HepG2 (cell line): Measurements from ENCODE around the gene DNPH1. TPM values are rescaled to one million over a fixed set of nuclear protein-coding genes. Genes with fewer than 3 reads are reported as not detected.
A peak's percentile ranks its signal among the peaks of the same experiment; 100 is the strongest.

Source experiments
- ARID2 ChIP-seq: sonication (generic); formaldehyde crosslinking; IDR thresholded peaks from 2 replicates; pipeline ENCODE4 v1.8.1; 2022; ENCODE audit warnings: mild to moderate bottlenecking, missing genetic modification reagents, borderline replicate concordance
- FLYWCH1 ChIP-seq: sonication (generic); formaldehyde crosslinking; IDR thresholded peaks from 2 replicates; pipeline ENCODE4 v1.8.1; 2023; ENCODE audit warnings: mild to moderate bottlenecking, missing genetic modification reagents
- GABPB1 ChIP-seq: IDR thresholded peaks from 2 replicates; pipeline ENCODE4 v1.6.1; 2016; ENCODE audit warnings: mild to moderate bottlenecking, missing genetic modification reagents, moderate library complexity, missing compliant biosample characterization
- HDAC2 ChIP-seq: sonication (generic); formaldehyde crosslinking; IDR thresholded peaks from 2 replicates; pipeline ENCODE4 v1.4.0; 2020; ENCODE audit warnings: missing genetic modification reagents
- HES4 ChIP-seq: sonication (generic); formaldehyde crosslinking; IDR thresholded peaks from 2 replicates; pipeline ENCODE4 v1.9.0; 2021; ENCODE audit warnings: mild to moderate bottlenecking, missing genetic modification reagents, borderline replicate concordance
- HMGXB4 ChIP-seq, 2 experiments: sonication (generic) in 1 of 2; formaldehyde crosslinking in 1 of 2; IDR thresholded peaks; 2 replicates each; pipeline versions ENCODE4 v1.4.0 to v1.6.1; 2018 to 2020; ENCODE audit warnings: missing genetic modification reagents in 2 of 2, borderline replicate concordance in 1 of 2, low read depth in 1 of 2, mild to moderate bottlenecking in 1 of 2, missing biosample characterization in 1 of 2
- MXD3 ChIP-seq: IDR thresholded peaks from 2 replicates; pipeline ENCODE4 v1.6.1; 2016; ENCODE audit warnings: mild to moderate bottlenecking, missing biosample characterization, missing genetic modification reagents
- NFKB2 ChIP-seq: sonication (generic); formaldehyde crosslinking; IDR thresholded peaks from 2 replicates; pipeline ENCODE4 v1.4.0; 2020; ENCODE audit warnings: missing genetic modification reagents, borderline replicate concordance
- PHF5A ChIP-seq: IDR thresholded peaks from one replicate; pipeline ENCODE4 v1.6.1; 2018; ENCODE audit warnings: low read depth, missing genetic modification reagents; ENCODE audit not compliant: unreplicated experiment
- PHF8 ChIP-seq: sonication (generic); formaldehyde crosslinking; IDR thresholded peaks from 2 replicates; pipeline ENCODE4 v1.5.0; 2020; ENCODE audit warnings: missing genetic modification reagents
- RBFOX2 ChIP-seq: fragments of 200-400 bp; formaldehyde crosslinking; IDR thresholded peaks from 2 replicates; pipeline ENCODE4 v1.6.1; 2017; ENCODE audit warnings: low read depth, mild to moderate bottlenecking, low read length
- RFX1 ChIP-seq: fragments of 450-650 bp; IDR thresholded peaks from 2 replicates; pipeline ENCODE4 v1.6.1; 2017
- SALL2 ChIP-seq: sonication (generic); formaldehyde crosslinking; IDR thresholded peaks from 2 replicates; pipeline ENCODE4 v1.8.1; 2023; ENCODE audit warnings: mild to moderate bottlenecking, missing genetic modification reagents, inconsistent platforms
- SNRNP70 ChIP-seq: fragments of 200-400 bp; formaldehyde crosslinking; IDR thresholded peaks from 2 replicates; pipeline ENCODE4 v1.6.1; 2017; ENCODE audit warnings: mild to moderate bottlenecking, low read depth, low read length, moderate library complexity
- SRSF4 ChIP-seq: fragments of 200-400 bp; formaldehyde crosslinking; IDR thresholded peaks from one replicate; pipeline ENCODE4 v1.6.1; 2018; ENCODE audit warnings: mild to moderate bottlenecking, low read depth, low read length, moderate library complexity; ENCODE audit not compliant: poor library complexity, severe bottlenecking
- U2AF1 ChIP-seq: fragments of 200-400 bp; formaldehyde crosslinking; optimal IDR thresholded peaks from 2 replicates; pipeline ENCODE3; 2017; ENCODE audit warnings: mild to moderate bottlenecking, low read depth, low read length
- ZNF24 ChIP-seq: fragments of 450-650 bp; IDR thresholded peaks from 2 replicates; pipeline ENCODE4 v1.6.1; 2017; ENCODE audit warnings: antibody characterized with exemption, mild to moderate bottlenecking
- ZNF260 ChIP-seq: sonication (generic); formaldehyde crosslinking; IDR thresholded peaks from 2 replicates; pipeline ENCODE4 v1.4.0; 2020; ENCODE audit warnings: missing genetic modification reagents, low read depth, mild to moderate bottlenecking, borderline replicate concordance
- ZNF546 ChIP-seq: sonication (generic); formaldehyde crosslinking; conservative IDR thresholded peaks from 2 replicates; pipeline ENCODE4 v1.8.1; 2023; ENCODE audit warnings: mild to moderate bottlenecking, missing genetic modification reagents
- ZNF687 ChIP-seq: sonication (generic); formaldehyde crosslinking; IDR thresholded peaks from 2 replicates; pipeline ENCODE4 v1.5.1; 2020; ENCODE audit warnings: mild to moderate bottlenecking, missing genetic modification reagents, moderate library complexity
- polyA plus RNA-seq, 8 experiments: library from polyadenylated mRNA; depleted of rRNA in 3 of 8; stranded (reverse) in 7 of 8; unstranded in 1 of 8; fragments of >200 nt; fragmentation: Illumina TruSeq in 4 of 8; extraction: Trizol in 4 of 8; gene quantifications; 2 replicates each; pipeline versions ENCODE4 v1.2.1 to v1.2.3, GENCODE V29; 2011 to 2016; ENCODE audit warnings: low read depth in 4 of 8, missing spikeins in 1 of 8, mixed read lengths in 1 of 8; ENCODE audit not compliant: insufficient read depth in 1 of 8
- total RNA-seq, 5 experiments: library from RNA; depleted of rRNA; stranded (reverse); fragments of >200 nt; fragmentation: Illumina TruSeq; extraction: Trizol; gene quantifications; 2 replicates each; pipeline ENCODE4 v1.2.3, GENCODE V29; 2016; ENCODE audit warnings: low read depth in 1 of 5

The DNPH1 gene
- total and polyA plus RNA-seq, 2 of the 13 experiments (the other 11 are each of a cell fraction or from before 2014, with no cell fraction given): 56.5 to 75.1 TPM

- TF ChIP-seq ZNF687 (peak; percentile 89), FLYWCH1 (CRISPR knock-in tag) (no peak), SRSF4 (no peak), HDAC2 (peak; percentile 46; the same call in 1 of the 2 replicates), SNRNP70 (no peak), U2AF1 (peak; percentile 77), PHF5A (CRISPR knock-in tag) (no peak), ZNF546 (CRISPR knock-in tag) (no peak), ZNF260 (CRISPR knock-in tag) (0 out of 2 replicates have a peak, but pooled peaks have one; percentile 59), HMGXB4 (CRISPR knock-in tag; IDR thresholded peaks at IDR 0.05; ENCODE audit: borderline replicate concordance in 1 of 2, low read depth in 1 of 2) (peak in 1 of 2 experiments; percentile 53; a peak in 2 of 4 replicates), GABPB1 (CRISPR knock-in tag) (peak; percentile 97), MXD3 (CRISPR knock-in tag) (no peak; the same call in 1 of the 2 replicates), ARID2 (CRISPR knock-in tag) (no peak), ZNF24 (no peak), PHF8 (peak; percentile 54; the same call in 1 of the 2 replicates), SALL2 (peak; percentile 72), RFX1 (peak; percentile 33; the same call in 1 of the 2 replicates), HES4 (CRISPR knock-in tag) (peak; percentile 17; the same call in 1 of the 2 replicates), NFKB2 (CRISPR knock-in tag) (no peak; the same call in 1 of the 2 replicates), RBFOX2 (peak; percentile 71)
Observed at GRCh38 chr6:43247114-43247999, 18.1 kb upstream of the DNPH1 start (continued).
